ENCODE data around the gene TBX5. TPM values are rescaled to one million over a fixed set of nuclear protein-coding genes. Genes with fewer than 3 reads are reported as not detected.

The TBX5 gene
- polyA plus RNA-seq, 1 of the 3 experiments (the other 2 are of a cell fraction) = not detected

- Histone ChIP-seq H3F3A (replicated peaks; ENCODE audit: insufficient read depth) (no peaks in the 10 kb centered on the region), H4K20me1 (ENCODE audit: insufficient read depth) (0 out of 2 replicates have a peak, but pooled peaks cover 2% of the 10 kb centered on the region), H3K9me2 (no peaks in the 10 kb centered on the region), H3K4me3 (ENCODE audit: low read depth in 2 of 2, low read length in 1 of 2) (no peak overlapping the region), H3K4me1 (ENCODE audit: control insufficient read depth in 1 of 2, insufficient read depth in 2 of 2, low read depth in 1 of 2, low read length in 1 of 2) (no peaks in the 10 kb centered on the region), H3K9ac (no peak overlapping the region), H3K27me3 (ENCODE audit: insufficient read depth) (peaks cover 67% of the 10 kb centered on the region), H2AFZ (ENCODE audit: low read depth) (no peak overlapping the region), H3K9me3 (no peaks in the 10 kb centered on the region), H3K4me2 (no peak overlapping the region), H3K79me2 (ENCODE audit: insufficient read depth) (no peaks in the 10 kb centered on the region), H3K27ac (ENCODE audit: low read depth in 2 of 2, low read length in 1 of 2) (no peak overlapping the region), H3K36me3 (replicated peaks in 1 of 2; ENCODE audit: control insufficient read depth in 1 of 2, insufficient read depth in 2 of 2, low read length in 1 of 2) (no peaks in the 10 kb centered on the region)
- under 1% methylated on average over 17 of the region's 19 CpGs for WGBS (ENCODE audit: low lambda C conversion rate)
- DNase-seq = no peak
- ChIA-PET CTCF (no interaction called here), POLR2A (no interaction called here)
- TF ChIP-seq MXI1 (IDR thresholded peaks at IDR 0.05; ENCODE audit: low read depth, low read length) (no peak), JUND (IDR thresholded peaks at IDR 0.05) (no peak), TCF12 (IDR thresholded peaks at IDR 0.05) (no peak), YY1 (IDR thresholded peaks at IDR 0.05; ENCODE audit: low read depth) (no peak), SIN3A (IDR thresholded peaks at IDR 0.05; ENCODE audit: borderline replicate concordance, low read depth, low read length) (no peak), GABPA (IDR thresholded peaks at IDR 0.05; ENCODE audit: low read depth) (no peak), POLR2AphosphoS5 (IDR thresholded peaks at IDR 0.05; ENCODE audit: low read depth, low read length) (no peak), CHD2 (IDR thresholded peaks at IDR 0.05; ENCODE audit: low read length, partially characterized antibody) (no peak), MAX (IDR thresholded peaks at IDR 0.05; ENCODE audit: low read depth) (no peak), ELF1 (IDR thresholded peaks at IDR 0.05) (no peak), RXRA (IDR thresholded peaks at IDR 0.05; ENCODE audit: borderline replicate concordance, low read depth) (no peak), CTCF (IDR thresholded peaks at IDR 0.05) (no peak), RFX5 (IDR thresholded peaks at IDR 0.05; ENCODE audit: low read length) (no peak), USF2 (IDR thresholded peaks at IDR 0.05; ENCODE audit: borderline replicate concordance, low read depth, low read length) (no peak)
These were observed 33.9 kb upstream of the TBX5 start for GRCh38 chr12:114439817-114440216.

GRCh38 chr12:114439261-114439683 lies 33.3 kb upstream of the TBX5 start:
- 3% methylated on average over 23 of the region's 25 CpGs for WGBS (ENCODE audit: low lambda C conversion rate)
- TF ChIP-seq FOSL2 (IDR thresholded peaks at IDR 0.05; ENCODE audit: borderline replicate concordance, low read depth) = no peak
- no peak for TF ChIP-seq CTCF (IDR thresholded peaks at IDR 0.05)
- TF ChIP-seq TEAD4 (IDR thresholded peaks at IDR 0.05; ENCODE audit: borderline replicate concordance, insufficient read depth) = no peak
- TF ChIP-seq REST (IDR thresholded peaks at IDR 0.05; ENCODE audit: low read depth, low read length) = no peak
- TF ChIP-seq TAF1 (IDR thresholded peaks at IDR 0.05; ENCODE audit: borderline replicate concordance, low read depth, low read length) = no peak
- no peak for TF ChIP-seq CHD2 (IDR thresholded peaks at IDR 0.05; ENCODE audit: low read length, partially characterized antibody)
- Histone ChIP-seq H3K4me2 (no peak overlapping the region), H3K9me2 (no peaks in the 10 kb centered on the region), H3K4me3 (ENCODE audit: low read depth in 2 of 2, low read length in 1 of 2) (no peak overlapping the region), H3K9ac (no peak overlapping the region), H3K27me3 (ENCODE audit: insufficient read depth) (peaks cover 62% of the 10 kb centered on the region), H3K9me3 (no peaks in the 10 kb centered on the region), H3K27ac (ENCODE audit: low read depth in 2 of 2, low read length in 1 of 2) (no peak overlapping the region), H3K36me3 (replicated peaks in 1 of 2; ENCODE audit: control insufficient read depth in 1 of 2, insufficient read depth in 2 of 2, low read length in 1 of 2) (no peaks in the 10 kb centered on the region), H3K79me2 (ENCODE audit: insufficient read depth) (no peaks in the 10 kb centered on the region), H3K4me1 (ENCODE audit: control insufficient read depth in 1 of 2, insufficient read depth in 2 of 2, low read depth in 1 of 2, low read length in 1 of 2) (no peaks in the 10 kb centered on the region), H3F3A (replicated peaks; ENCODE audit: insufficient read depth) (no peaks in the 10 kb centered on the region), H2AFZ (ENCODE audit: low read depth) (no peak overlapping the region), H4K20me1 (ENCODE audit: insufficient read depth) (0 out of 2 replicates have a peak, but pooled peaks cover 2% of the 10 kb centered on the region)
- no peak for DNase-seq
- POLR2A ChIA-PET = no interaction called here
- CTCF ChIA-PET = no interaction called here

Measured in SK-N-SH (cell line).